ENCODE data around the gene KCNN1.
"Not testable (repeated sequence)": the region's sequence is repeated elsewhere in the genome, so short reads cannot be mapped to it uniquely, and the experiment has no call there.

Gene KCNN1

GRCh38 chr19:17969096-17969792 lies 2.3 kb downstream of the KCNN1 start:
- no peak for DNase-seq

- DNase-seq: no peak
Measured at GRCh38 chr19:17972230-17972629, 5.3 kb downstream of the KCNN1 start.

DNA sequence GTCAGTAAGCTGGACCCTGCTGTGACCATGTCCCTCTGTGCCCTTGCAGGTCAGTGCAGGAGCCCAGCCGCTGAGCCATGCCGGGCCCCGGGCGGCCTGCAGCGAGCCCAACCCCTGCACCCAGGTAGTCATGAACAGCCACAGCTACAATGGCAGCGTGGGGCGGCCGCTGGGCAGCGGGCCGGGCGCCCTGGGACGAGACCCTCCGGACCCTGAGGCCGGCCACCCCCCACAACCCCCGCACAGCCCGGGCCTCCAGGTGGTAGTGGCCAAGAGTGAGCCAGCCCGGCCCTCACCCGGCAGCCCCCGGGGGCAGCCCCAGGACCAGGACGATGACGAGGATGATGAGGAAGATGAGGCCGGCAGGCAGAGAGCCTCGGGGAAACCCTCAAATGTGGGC lies 6.9 kb downstream of the KCNN1 start:
- DNase-seq: no peak

DNA sequence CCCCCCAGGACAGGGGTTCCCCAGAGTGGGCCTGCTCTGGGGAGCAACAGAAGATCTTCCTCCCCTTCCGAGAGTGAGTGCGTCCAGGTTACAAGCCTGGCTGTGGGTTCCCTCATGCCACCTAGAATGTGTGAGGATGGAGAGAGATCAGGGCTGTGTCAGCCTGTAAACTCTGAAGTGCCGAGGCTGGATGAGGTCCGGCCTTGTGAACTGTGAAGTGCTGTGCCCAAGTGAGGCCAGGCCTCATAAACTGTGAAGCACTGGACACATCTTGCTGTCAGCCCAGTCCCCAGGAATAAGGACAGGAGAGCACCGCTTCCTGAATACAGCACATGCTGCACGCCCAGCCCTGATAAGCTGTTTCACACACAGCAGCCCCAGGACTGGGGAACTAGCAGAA lies 7.6 kb downstream of the KCNN1 start:
- DNase-seq: no peak

DNA sequence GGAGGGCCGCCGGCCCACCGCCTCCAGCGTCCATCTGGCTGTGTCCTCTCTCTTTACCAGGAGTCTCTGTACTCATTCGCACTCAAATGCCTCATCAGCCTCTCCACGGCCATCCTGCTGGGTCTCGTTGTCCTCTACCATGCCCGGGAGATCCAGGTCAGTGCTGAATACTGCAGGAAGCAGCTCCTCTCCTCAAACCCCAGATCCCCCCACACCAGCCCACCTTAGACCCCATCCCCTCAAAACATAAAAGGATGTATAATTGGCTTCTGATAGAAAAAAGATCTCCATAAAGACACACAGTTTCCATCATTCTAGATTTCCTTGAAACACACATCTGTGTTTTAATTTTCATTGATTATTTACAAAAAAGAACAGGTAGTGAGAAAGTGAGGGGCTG lies 8.1 kb downstream of the KCNN1 start:
- no peak for DNase-seq

DNA sequence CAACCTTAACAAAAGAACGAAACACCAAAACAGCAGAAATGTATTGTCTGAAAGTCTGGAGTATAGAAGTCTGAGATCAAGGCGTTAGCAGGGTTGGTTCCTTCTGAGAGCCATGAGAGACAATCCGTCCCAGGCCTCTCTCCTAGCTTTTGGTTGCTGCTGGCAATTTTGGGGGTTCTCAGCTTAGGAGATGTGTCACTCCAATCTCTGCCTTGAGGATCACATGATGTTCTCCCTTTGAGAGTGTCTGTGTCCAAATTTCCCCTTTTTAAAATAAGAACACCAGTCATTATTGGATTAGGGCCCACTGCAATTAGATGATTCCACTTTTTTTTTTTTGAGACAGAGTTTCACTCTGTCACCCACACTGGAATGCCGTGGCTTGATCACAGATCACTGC lies 10.1 kb downstream of the KCNN1 start:
- DNase-seq: no peak

DNA sequence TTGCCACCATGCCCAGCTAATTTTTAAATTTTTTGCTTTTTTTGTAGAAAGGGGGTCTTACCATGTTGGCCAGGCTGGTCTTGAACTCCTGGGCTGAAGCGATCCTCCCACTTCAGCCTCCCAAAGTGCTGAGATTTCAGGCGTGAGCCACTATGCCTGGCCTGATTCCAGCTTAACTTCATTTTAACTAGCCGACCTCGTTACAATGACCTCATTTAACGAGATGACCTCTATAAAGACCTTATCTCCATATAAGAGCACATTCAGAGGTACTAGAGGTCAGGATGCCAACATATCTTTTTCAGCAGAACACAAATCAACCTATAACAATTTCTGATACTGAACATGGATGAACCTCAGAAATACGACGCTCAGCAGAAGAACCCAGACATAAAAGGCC lies 10.6 kb downstream of the KCNN1 start:
- DNase-seq: no peak

DNA sequence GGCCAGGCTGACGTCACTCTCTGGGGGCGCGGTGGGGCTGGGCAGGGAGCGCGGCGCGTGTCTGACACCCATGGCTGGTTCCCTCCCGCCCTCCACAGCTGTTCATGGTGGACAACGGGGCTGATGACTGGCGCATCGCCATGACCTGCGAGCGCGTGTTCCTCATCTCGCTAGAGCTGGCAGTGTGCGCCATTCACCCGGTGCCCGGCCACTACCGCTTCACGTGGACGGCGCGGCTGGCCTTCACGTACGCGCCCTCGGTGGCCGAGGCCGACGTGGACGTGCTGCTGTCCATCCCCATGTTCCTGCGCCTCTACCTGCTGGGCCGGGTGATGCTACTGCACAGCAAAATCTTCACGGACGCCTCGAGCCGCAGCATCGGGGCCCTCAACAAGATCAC lies 14.7 kb downstream of the KCNN1 start:
- DNase-seq: no peak

DNA sequence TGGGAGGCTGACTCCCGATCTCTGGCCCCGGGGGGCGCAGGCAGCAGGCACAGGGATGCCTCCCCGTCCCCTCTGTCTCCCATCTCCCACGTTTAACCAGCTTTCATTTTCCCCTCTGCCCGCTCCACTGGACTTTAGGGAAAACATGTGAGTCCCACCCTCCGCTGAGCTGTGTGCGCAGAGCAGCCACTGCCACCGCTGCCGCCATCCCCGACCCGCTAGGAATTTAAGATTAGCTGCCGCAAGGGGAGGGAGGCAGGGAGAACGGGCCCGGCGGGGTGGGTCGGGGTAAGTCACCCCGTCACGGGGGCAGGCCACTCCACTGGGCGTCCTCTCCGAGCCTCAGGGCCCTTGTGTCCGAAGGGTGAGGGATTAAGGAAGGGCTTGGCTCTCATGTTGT lies 15.5 kb downstream of the KCNN1 start:
- DNase-seq: no peak

DNA sequence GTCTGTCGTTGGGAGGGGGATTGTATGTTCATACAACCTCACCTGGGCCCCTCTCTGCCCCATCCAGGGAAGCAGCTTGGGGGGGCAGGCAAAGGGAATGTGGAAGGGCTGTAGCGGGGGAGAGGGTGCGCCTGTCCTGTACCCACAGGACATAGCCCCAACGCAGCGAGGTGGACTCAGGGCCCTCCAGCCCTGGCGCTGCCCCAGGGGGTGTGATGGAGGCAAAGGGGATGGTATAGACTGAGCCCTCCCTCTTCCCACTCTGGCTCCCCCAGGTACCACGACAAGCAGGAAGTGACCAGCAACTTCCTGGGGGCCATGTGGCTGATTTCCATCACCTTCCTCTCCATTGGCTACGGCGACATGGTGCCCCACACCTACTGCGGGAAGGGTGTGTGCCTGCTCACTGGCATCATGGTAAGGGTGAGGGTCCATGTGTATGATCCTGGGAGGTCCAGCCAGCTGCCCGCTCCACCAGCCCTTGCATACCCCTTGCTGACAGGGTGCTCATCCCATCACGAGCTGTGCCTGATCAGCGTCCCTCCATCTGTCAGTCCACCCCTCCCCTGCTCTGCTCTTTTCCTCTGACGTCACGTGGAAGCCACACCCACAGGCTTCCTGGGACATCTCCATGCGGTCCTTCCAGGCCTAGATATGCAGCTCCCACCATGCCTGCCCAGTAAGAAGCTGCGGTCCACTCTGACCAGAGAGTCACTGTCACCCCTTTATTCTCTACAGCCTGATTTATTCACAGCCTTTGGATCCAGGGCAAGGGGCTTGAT lies 18.3 kb downstream of the KCNN1 start:
- DNase-seq: no peak

DNA sequence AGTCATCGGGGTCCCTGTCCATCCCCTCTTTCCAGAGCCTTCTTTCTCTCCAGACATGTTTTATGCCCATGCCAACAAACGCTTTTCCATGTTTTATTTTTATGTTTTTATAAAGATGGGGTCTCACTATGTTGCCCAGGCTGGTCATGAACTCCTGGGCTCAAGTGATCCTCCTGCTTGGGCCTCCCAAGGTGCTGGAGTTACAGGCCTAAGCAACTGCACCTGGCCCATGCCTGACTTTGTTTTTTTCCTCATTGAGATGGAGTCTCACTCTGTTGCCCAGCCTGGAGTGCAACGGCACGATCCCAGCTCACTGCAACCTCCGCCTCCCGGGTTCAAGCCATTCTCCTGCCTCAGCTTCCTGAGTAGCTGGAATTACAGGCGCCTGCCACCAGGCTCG lies 19.7 kb downstream of the KCNN1 start:
- DNase-seq: not testable (repeated sequence)

- no peak for DNase-seq
Measured at GRCh38 chr19:17988161-17988560, 21.3 kb downstream of the KCNN1 start.

DNA sequence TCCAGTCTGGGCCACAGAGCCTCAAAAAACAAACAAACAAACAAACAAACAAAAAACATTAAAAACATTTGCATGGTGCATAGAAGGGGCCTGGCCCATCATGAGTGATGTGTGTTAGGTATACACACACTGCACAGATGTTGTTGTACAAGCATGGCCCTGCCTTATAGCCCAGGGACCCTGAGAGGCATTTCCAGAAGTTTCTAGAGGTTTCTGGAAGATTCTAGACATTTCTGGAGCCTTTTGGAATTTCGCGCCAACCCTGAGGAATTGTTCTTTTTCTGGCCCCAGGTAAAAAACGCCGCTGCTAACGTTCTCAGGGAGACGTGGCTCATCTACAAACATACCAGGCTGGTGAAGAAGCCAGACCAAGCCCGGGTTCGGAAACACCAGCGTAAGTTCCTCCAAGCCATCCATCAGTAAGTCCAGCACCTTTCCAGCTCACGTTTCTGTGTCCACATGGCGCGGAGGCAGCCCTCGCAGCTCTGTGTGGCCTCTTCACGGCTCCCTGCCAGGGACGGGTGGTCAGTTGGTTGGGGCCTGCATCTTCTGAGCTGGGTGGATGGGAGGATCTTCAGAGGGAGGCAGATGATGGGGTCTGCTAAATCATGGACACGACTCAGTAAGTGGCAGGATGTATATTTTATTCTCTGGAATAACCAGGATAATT lies 22.7 kb downstream of the KCNN1 start:
- DNase-seq: no peak

DNA sequence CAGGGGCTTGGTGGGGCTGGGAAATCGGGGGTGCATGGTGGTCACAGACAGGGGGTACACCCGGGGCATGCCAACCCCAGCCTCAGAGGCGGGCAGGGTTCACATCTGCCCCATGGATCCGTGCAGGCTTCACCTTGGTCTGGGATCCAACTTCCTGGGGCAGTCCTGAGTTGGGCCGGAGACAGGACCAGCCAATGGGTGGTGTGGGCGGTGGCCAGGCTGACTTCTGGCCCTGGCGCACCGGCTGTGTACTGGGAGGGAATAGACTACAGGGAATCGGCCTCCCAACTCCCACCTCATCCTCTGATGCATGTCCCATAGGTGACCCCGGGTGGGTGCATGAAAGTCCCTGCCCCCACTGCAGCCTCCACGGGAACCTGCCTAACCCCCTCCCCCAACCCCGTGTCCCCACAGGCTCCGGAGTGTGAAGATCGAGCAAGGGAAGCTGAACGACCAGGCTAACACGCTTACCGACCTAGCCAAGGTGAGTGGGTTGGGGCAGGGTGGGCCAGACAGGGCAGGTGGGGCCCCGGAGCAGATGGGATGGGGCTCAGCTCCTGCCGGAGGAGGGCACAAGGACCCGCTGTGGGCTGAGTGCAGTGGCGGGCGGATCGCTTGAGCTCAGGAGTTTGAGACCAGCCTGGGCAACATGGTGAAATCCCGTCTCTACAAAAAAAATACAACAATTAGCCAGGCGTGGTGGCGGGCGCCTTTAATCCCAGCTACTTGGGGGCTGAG lies 26.3 kb downstream of the KCNN1 start:
- no peak for DNase-seq

GRCh38 chr19:17996826-17997316 lies 30.0 kb downstream of the KCNN1 start:
- peak; percentile 74 to 84 (median 82) for DNase-seq

DNA sequence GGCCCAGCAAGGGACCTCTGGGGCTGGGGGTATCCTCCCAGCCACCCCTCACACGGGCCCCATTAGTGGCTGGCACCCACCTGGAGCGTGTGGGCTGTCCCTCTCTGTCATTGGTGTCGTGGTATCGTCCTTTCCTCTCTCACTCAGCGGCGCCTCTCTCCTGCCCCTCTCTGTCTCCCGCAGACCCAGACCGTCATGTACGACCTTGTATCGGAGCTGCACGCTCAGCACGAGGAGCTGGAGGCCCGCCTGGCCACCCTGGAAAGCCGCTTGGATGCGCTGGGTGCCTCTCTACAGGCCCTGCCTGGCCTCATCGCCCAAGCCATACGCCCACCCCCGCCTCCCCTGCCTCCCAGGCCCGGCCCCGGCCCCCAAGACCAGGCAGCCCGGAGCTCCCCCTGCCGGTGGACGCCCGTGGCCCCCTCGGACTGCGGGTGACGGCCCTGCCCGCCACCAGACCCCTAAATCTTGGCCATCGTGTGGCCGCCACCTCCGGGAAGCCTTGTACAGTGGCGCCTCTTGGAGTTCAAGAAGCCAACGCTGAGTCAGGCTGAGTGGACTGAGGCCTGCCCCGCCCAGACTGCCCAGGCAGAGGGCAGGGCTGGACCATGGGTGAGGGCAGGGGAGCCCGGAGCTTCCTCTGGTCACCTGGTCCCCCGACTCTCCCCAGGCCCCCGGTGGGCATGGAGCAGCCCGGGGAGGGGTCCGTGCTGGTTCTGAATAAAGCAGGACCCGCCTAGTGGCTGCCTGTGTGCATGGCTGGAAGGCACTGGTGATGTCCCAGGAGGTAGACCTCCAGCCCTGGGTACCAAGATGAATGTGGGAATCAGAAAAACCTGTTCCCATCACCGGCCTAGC lies 31.3 kb downstream of the KCNN1 start:
- no peak for DNase-seq

GRCh38 chr19:17998827-17999150 lies 31.9 kb downstream of the KCNN1 start:
- no peak for DNase-seq

GRCh38 chr19:17999684-18000479 lies 33.0 kb downstream of the KCNN1 start:
- DNase-seq: no peak

DNA sequence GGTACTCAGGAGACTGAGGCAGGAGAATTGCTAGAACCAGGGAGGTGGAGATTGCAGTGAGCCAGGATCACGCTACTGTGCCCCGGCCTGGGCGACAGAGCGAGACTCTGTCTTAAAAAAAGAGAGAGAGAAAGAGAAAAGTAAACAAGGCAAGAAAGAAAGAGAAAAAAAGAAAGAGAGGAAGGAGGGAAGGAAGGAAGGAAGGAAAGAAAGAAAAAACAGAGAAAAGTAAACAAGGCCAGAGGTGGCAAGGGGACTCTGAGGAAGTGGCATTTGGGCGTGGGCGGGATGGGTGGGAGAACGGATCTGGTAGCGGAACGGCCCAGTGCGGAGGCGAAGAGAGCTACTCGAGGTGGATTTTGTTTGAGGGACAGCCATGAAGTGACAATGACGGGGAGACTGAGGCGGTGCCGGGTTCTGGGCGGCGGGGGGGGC lies 33.6 kb downstream of the KCNN1 start:
- DNase-seq: no peak

- DNase-seq: peak; percentile 55 to 90 (median 68)
Measured at GRCh38 chr19:18000915-18001776, 34.2 kb downstream of the KCNN1 start.

All from activated naive CD4-positive, alpha-beta T cell (primary cell).